Measurements from ENCODE around the gene SOWAHC.

DNA sequence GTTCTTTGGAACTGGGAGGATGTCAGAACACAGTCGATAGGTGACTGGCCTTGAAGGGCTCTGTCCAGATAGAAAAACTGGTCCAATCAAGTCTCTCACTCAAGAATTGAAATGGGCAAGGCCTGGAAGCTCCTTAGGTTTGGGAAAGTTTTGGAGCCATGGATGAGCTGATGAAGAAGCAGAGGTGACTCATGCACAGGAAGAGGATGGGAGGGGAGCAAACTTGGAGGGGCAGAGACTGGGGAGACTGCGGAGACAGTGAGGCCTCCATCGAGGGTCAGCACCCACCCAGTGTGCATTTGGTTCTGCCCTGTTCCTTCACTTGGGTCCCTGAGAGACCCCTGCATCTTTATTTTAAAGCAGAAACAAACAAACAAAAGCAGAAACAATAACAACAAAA, 41.1 kb downstream of the SOWAHC start:
- no peak for TF ChIP-seq POLR2A (IDR thresholded peaks at IDR 0.05)
- TF ChIP-seq, protein P1, sequence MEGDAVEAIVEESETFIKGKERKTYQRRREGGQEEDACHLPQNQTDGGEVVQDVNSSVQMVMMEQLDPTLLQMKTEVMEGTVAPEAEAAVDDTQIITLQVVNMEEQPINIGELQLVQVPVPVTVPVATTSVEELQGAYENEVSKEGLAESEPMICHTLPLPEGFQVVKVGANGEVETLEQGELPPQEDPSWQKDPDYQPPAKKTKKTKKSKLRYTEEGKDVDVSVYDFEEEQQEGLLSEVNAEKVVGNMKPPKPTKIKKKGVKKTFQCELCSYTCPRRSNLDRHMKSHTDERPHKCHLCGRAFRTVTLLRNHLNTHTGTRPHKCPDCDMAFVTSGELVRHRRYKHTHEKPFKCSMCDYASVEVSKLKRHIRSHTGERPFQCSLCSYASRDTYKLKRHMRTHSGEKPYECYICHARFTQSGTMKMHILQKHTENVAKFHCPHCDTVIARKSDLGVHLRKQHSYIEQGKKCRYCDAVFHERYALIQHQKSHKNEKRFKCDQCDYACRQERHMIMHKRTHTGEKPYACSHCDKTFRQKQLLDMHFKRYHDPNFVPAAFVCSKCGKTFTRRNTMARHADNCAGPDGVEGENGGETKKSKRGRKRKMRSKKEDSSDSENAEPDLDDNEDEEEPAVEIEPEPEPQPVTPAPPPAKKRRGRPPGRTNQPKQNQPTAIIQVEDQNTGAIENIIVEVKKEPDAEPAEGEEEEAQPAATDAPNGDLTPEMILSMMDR (IDR thresholded peaks at IDR 0.05), result no peak

All from ovary (tissue), 3 donors.